D721Med (cell line): ENCODE measurements around the gene APOBEC3G.

Experiments used
- DNase-seq: peaks from one replicate; pipeline ENCODE4 v3.0.0; 2011; ENCODE audit warnings: low spot score; ENCODE audit not compliant: insufficient read length
- FAIRE-seq: peaks from 2 replicates; lab custom pipeline; 2011; peaks lifted over from hg19 to GRCh38; lab: Jason Lieb, UNC
- TF ChIP-seq, protein P1 (sequence below): IDR thresholded peaks from 2 replicates; pipeline ENCODE4 v1.5.1; 2012; ENCODE audit warnings: mild to moderate bottlenecking, control low read depth; ENCODE audit not compliant: insufficient read depth; ENCODE audit errors: missing control alignments

Gene APOBEC3G

DNA sequence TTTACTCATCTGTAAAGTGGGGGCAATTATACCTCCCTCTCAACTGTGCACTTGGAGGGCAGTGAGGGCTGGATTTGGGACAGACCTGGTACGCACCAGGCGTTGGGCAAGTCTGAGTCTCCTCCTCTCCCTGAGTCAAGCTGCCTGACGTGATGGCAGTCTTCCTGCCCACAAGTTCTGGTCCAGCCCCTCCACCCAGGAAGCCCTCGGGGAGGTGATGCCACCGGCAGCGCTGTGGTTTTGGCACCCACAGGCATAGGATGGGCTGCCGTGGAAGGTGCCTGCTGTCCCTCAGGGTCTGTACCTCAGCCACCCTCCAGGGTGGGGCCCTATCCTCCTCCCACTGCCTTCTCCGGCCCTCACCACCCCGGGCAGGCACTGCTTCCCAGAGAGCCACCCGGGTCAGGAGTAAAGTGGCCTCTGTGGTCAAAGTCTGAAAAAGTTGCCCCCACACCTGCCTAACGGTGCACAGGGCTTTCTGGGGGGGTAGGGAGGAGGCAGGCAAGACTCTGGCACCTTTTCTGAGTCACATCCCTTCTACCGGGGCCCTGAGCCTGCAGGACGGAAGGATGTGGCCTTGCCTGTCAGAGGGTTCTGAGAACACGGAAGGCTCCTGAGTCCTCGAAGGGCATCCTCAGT lies 13.5 kb downstream of the APOBEC3G start:
- no peak for FAIRE-seq

GRCh38 chr22:39091126-39092081 lies 14.3 kb downstream of the APOBEC3G start:
- no peak for DNase-seq
- no peak for FAIRE-seq
- TF ChIP-seq, protein P1, sequence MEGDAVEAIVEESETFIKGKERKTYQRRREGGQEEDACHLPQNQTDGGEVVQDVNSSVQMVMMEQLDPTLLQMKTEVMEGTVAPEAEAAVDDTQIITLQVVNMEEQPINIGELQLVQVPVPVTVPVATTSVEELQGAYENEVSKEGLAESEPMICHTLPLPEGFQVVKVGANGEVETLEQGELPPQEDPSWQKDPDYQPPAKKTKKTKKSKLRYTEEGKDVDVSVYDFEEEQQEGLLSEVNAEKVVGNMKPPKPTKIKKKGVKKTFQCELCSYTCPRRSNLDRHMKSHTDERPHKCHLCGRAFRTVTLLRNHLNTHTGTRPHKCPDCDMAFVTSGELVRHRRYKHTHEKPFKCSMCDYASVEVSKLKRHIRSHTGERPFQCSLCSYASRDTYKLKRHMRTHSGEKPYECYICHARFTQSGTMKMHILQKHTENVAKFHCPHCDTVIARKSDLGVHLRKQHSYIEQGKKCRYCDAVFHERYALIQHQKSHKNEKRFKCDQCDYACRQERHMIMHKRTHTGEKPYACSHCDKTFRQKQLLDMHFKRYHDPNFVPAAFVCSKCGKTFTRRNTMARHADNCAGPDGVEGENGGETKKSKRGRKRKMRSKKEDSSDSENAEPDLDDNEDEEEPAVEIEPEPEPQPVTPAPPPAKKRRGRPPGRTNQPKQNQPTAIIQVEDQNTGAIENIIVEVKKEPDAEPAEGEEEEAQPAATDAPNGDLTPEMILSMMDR, result no peak

More for the DNA sequence above, 13.5 kb downstream of the APOBEC3G start:
- no peak for DNase-seq
- TF ChIP-seq, protein P1, result no peak

- DNase-seq, result no peak
- TF ChIP-seq, protein P1, result no peak
- no peak for FAIRE-seq
These were observed 15.2 kb downstream of the APOBEC3G start for GRCh38 chr22:39092111-39092862.

- DNase-seq (no peak), FAIRE-seq (no peak)
- TF ChIP-seq, protein P1, result no peak
These were observed 17.8 kb downstream of the APOBEC3G start for GRCh38 chr22:39094717-39095389.

DNA sequence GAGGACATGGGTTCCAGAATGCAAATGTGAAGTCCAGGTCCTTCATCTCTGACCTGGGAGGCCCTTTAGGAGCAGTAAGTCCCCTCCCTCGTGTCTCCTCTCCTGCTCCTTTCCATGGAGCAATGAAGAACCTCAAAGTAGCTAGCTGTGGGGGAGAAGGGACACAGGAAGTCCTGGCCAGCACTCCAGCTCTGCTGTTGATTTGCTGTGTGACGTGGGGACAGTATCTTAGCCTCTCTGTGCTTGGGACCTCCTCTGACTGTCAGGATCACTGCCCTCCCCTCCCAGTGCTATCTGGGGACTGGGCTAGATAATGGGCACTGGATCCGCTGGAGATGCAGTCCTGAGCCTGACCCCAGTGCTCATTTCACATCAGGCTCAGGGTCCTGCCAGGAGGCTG lies 18.9 kb downstream of the APOBEC3G start:
- no peak for DNase-seq
- no peak for FAIRE-seq

More for the DNA sequence above, 18.9 kb downstream of the APOBEC3G start:
- TF ChIP-seq, protein P1, result no peak
